GM12891 (cell line): ENCODE measurements around the gene PTPN14.

Experiments
- DNase-seq: peaks from one replicate; pipeline ENCODE4 v3.0.0; 2011; ENCODE audit warnings: low spot score; ENCODE audit not compliant: insufficient read length
- FAIRE-seq: peaks from 2 replicates; lab custom pipeline; 2011; peaks lifted over from hg19 to GRCh38; lab: Jason Lieb, UNC
- PAX5 ChIP-seq: IDR thresholded peaks from 2 replicates; pipeline ENCODE4 v1.6.1; 2011; ENCODE audit warnings: low read length, moderate library complexity, mild to moderate bottlenecking; ENCODE audit not compliant: insufficient read depth, severe bottlenecking
- POLR2A ChIP-seq: IDR thresholded peaks from 2 replicates; pipeline ENCODE4 v1.6.1; 2011; ENCODE audit warnings: low read depth, low read length, control low read depth
- POLR2AphosphoS5 ChIP-seq: IDR thresholded peaks from 2 replicates; pipeline ENCODE4 v1.6.1; 2011; ENCODE audit warnings: low read depth, low read length, control low read depth
- POU2F2 ChIP-seq: IDR thresholded peaks from 2 replicates; pipeline ENCODE4 v1.6.1; 2011; ENCODE audit warnings: low read depth, mild to moderate bottlenecking, control low read depth, low read length, moderate library complexity
- SPI1 ChIP-seq: IDR thresholded peaks from 2 replicates; pipeline ENCODE4 v1.6.1; 2011; ENCODE audit warnings: low read depth, low read length, control low read depth
- TAF1 ChIP-seq: IDR thresholded peaks from 2 replicates; pipeline ENCODE4 v1.6.1; 2011; ENCODE audit warnings: low read depth, low read length, control low read depth

PTPN14 gene

DNA sequence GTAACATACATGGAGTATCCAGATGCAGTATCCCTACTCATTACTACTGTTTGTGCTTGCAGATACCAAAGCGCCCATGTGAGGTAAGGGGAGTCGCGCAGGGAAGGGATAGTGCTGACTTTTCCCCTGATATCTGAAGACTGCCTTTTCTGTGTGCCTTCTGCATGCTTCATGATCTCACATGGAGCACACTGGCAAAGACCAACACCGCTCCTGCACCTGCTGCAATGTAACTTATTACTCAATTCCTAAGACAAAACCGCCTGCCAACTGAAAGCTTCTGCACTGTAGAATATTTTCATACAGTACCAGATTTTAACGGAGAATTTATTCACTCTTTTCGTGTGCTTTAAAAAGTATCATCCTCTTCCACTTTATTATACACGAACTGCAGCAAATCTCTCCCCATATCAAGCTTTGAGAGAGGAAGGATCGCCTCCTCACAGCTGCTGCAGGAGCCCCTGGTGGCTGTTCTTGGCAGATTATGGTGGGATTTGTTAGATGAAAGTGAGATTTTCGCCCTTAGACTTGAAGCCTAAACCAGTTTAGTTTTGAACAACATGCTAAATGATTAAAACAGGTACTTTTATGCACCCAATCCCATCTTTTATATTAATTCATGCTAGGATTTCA is 99.1 kb downstream of the PTPN14 start:
- DNase-seq (no peak), FAIRE-seq (no peak)
- TF ChIP-seq POU2F2 (no peak), PAX5 (no peak), POLR2AphosphoS5 (no peak), TAF1 (no peak), POLR2A (no peak), SPI1 (no peak)

DNA sequence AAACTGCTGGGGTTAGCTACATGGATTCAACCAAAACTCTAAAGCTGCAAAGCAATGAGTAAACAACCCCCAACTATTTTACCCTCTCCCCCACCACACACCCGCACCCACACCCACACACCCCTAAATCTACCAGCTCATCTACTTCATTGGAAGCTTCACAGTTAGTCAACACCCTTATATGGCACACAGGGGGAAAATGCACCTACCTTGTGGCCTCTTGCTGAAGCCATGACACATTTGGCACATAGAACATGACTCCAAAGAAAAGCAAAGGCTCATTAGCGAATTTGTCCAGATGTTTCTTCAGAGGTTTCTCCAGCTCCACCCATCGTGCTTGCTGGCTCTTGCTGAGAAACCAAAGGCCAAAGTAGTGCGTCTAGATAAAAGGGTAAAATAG is 99.8 kb downstream of the PTPN14 start:
- no peak for DNase-seq
- FAIRE-seq: no peak
- TF ChIP-seq TAF1: no peak
- no peak for TF ChIP-seq POLR2A
- no peak for TF ChIP-seq POLR2AphosphoS5
- TF ChIP-seq PAX5: no peak
- TF ChIP-seq SPI1: no peak
- no peak for TF ChIP-seq POU2F2

DNA sequence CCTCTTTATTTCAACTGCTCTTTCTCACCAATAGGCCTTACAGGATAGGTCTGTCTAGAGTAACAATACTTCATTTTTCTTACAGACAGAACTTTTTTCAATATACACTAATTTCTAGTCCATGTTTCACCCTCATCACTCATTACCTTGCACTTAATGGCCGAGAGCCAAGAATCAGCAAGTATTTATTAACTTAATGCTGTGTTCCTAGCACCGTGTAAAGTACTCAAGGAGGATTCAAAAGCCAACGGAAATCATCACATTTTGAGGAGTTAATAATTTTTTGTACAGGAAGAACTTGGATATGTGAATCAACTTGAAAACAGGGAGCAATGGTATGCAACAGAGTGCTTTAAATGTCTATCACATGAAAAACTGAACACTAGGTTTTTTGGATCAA is 102.0 kb downstream of the PTPN14 start:
- DNase-seq: no peak
- TF ChIP-seq TAF1 (no peak), POLR2A (no peak), POLR2AphosphoS5 (no peak), SPI1 (no peak), PAX5 (no peak), POU2F2 (no peak)
- FAIRE-seq: no peak

DNA sequence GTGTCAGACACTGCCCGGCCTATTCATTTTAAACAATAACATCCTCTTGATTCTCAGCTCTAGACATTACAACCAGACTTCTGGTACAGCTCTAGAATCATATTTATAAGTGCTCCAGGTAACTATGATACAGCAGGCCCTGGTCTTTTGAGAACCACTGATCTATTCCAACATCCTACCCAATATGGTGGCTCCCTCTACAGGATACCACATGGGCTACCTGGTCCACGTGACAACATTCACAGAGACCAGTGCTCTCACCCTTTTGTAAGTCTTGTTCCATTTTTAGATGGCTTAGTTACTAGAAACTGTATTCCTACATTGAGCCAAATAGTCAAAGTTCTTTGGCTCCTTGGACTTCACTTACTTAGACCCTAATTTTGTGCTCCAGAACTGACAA is 102.9 kb downstream of the PTPN14 start:
- DNase-seq (no peak), FAIRE-seq (no peak)
- no peak for TF ChIP-seq PAX5
- no peak for TF ChIP-seq POU2F2
- TF ChIP-seq POLR2A: no peak
- no peak for TF ChIP-seq SPI1
- TF ChIP-seq TAF1: no peak
- no peak for TF ChIP-seq POLR2AphosphoS5

DNA sequence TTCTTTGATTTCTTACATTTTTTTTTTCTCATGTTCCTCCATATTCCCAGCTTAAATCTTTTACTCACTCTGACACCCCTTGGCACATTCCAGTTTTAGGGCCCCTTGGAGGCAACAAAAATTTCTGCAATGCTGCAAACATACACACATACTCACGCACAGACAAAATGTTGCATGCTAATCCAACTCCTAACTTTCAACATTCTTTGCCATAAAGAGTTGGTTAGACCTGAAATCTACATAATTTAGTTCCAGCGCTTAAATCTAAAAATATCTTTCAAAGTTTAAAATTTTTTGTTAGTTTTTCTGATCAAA is 103.9 kb downstream of the PTPN14 start:
- FAIRE-seq (no peak), DNase-seq (no peak)
- TF ChIP-seq TAF1: no peak
- no peak for TF ChIP-seq POLR2A
- TF ChIP-seq PAX5: no peak

DNA sequence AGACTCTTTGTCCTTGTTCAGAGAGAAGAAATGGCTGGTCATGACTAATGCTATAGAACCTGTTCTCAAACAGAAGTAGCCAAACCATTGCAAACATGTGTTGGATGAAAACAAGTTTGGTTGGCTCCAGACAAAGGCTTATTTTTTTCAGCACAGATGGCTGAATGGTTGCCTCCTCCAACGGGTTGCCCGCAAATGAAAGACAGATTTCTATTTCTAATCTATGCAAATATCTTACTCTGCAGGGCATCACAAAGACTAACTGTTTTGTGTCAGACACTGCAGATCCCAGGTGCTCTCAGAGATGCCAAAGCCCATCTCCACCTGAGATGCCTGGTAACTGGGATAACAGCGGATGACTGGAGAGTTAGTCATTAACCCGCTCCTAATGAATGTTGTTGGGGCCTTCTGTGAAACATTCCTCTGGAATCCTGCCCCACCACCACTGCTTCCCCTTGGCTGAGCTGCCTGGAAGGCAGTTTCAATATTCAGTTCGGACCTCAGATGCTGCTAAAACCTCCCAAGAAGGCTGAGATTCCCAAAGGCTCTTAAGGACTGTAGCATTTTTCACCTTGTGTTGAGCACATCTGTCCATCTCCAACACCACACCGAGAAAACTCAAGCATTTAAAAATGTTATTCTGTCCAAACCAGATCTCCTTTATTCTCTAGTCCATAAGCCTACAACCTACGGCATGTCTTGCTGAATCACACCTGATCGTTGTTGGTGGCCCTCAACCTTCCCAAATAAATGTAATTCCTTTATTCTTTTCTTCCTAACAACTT is 104.4 kb downstream of the PTPN14 start:
- TF ChIP-seq SPI1 (no peak), POU2F2 (no peak), TAF1 (no peak), POLR2A (no peak), PAX5 (no peak), POLR2AphosphoS5 (no peak)
- DNase-seq (no peak), FAIRE-seq (no peak)

DNA sequence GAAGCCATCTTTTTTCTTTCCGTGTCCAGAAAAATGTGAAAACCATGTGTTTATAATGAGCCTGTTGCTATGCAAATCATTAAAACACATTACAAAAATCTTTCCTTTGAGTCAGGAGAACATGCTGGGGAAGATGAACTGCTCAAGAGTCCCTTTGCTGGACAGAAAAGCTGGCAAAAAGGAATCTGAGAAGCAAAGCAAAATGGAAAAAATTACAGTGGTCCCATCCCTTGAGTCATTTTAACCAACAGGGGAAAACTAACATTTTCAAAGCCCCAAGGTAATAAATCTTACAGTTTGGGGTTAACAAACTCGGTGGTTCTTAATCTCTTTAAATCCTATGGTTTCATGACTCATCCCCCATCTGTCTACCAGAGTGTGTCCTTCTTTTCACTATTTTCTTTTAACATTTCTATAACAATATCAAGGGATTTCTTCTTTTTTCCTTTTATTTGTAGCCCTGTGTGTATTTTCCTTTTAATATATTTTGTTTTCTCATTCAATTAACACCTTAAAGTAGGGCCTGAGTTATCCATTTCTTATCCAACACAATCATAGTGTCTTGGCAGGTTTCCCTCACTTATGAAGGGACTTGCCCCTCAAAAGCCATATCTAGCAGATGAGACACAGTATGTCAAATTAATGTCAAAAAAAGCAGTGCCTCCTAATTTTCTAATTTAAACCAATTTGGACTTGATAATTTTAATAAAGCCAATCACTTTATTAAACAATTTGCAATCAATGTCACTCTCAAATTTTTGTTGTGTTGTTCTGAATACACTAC is 105.4 kb downstream of the PTPN14 start:
- no peak for TF ChIP-seq TAF1
- no peak for TF ChIP-seq SPI1
- no peak for TF ChIP-seq POLR2AphosphoS5
- TF ChIP-seq PAX5: no peak
- TF ChIP-seq POLR2A: no peak
- no peak for TF ChIP-seq POU2F2
- DNase-seq (no peak), FAIRE-seq (no peak)

DNA sequence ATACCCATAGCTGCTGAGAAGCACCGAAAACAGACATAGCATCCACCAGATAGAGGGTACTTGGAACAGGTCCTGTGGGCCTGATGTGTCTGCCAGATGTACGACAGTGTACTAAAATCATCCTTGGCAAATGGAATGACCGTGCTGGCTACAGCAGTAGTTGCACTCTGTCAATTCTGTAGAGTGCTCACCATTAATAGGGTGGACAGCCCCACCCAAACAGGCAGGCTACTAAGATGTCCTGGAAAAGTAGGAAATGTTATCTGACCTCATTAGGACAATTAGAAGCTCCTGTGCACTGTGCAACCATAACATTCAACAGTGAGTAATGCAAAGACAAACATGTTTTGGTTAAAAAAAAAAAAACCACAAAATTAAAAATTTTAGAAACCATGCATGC is 106.2 kb downstream of the PTPN14 start:
- no peak for DNase-seq
- TF ChIP-seq SPI1 (no peak), POU2F2 (no peak), POLR2AphosphoS5 (no peak), TAF1 (no peak), POLR2A (no peak)
- FAIRE-seq: no peak

DNA sequence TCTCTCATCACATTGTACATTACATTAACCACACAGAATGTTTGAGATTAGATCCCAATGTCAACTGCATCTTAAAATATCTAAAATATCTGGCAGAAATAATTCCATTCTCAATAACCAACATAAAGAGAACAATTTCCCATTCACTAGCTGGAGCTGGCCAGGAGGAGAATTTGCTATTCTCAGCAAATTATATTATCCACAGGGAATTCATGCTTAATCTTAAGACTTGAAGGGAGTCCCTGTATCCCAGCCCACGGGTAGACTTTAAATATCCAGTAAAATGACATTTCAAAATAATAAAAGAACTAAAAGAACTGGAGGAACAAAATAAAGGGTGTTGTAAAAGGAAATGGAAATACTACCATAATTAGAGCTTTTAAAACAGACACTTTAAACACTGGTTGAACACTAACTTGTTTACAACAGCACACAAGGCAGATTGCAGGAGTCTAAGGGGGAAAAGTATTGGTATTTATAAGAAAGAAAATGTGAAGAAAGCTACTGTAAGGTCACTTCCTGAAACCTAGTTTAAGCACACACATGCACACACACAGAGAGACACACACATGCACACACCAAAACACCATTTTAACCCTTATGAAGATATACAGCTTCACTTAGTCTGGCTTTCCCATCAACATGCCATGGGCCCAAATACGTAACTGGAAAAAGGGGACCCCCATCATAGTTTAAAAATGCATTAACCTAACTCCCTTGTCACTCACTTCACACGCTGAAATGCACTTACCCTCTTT is 107.0 kb downstream of the PTPN14 start:
- TF ChIP-seq TAF1: no peak
- TF ChIP-seq POU2F2: no peak
- no peak for TF ChIP-seq POLR2A
- TF ChIP-seq PAX5: no peak
- TF ChIP-seq SPI1: no peak
- TF ChIP-seq POLR2AphosphoS5: no peak
- FAIRE-seq: no peak
- no peak for DNase-seq

DNA sequence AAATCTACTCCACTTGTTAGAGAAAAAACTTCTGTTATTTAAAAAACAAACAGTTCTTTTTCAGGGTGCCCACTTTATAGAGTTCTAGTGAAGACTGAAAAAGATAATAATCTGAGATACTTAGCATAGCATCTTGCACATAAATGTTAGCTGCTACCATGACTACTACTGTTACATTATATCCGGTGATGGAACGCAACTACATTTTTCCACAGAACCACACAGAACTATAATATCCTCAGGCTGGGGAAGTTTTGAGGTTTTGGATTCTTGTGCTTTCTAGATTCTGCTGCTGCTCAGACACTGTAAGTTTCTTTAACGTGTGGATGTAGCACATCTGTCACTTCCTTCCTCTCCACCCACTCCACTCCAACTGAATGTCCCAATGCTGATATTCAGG is 110.3 kb downstream of the PTPN14 start:
- no peak for FAIRE-seq
- TF ChIP-seq POLR2A (no peak), POU2F2 (no peak), PAX5 (no peak), TAF1 (no peak), SPI1 (no peak), POLR2AphosphoS5 (no peak)
- DNase-seq: no peak
